GM12878 (cell line): ENCODE measurements around the gene RASSF4. TPM values are rescaled to one million over a fixed set of nuclear protein-coding genes. Genes with fewer than 3 reads are reported as not detected.

Experiments
- ATAC-seq: fragments of 200-7000 bp; cut with Tn5 transposase; 3 replicates; pipeline ENCODE4 v1.9.1; 2020; ENCODE audit warnings: mild to moderate bottlenecking, moderate library complexity
- BruUV-seq: library from RNA; stranded (reverse); fragments of 400-500 nt; replicated peaks from 2 replicates; lab custom pipeline; 2021; lab: Mats Ljungman, UMichigan
- CTCF ChIA-PET: fragments of 300-600 bp; sonication (Branson Sonifier 250); formaldehyde crosslinking; extraction: SDS; loops from one replicate; lab custom pipeline; 2021; ENCODE audit warnings: inconsistent platforms; lab: Yijun Ruan, JAX
- POLR2A ChIA-PET: fragments of 350-600 bp; formaldehyde crosslinking; extraction: SDS; loops from one replicate; lab custom pipeline; 2021; ENCODE audit warnings: inconsistent platforms; lab: Charles Lee
- RAD21 ChIA-PET: fragments of 300-600 bp; sonication (Branson Sonifier 250); formaldehyde crosslinking; loops from one replicate; lab custom pipeline; 2023; ENCODE audit warnings: antibody characterized with exemption; ENCODE audit not compliant: unreplicated experiment; lab: Charles Lee
- SMC1A ChIA-PET: fragments of 300-600 bp; sonication (Branson Sonifier 250); formaldehyde crosslinking; loops from one replicate; lab custom pipeline; 2023; ENCODE audit not compliant: unreplicated experiment, uncharacterized antibody; lab: Charles Lee
- DNase-seq: peaks from one replicate; pipeline ENCODE4 v3.0.0-alpha.2; 2011; ENCODE audit warnings: low read depth, low spot score
- FAIRE-seq: peaks from 3 replicates; lab custom pipeline; 2011; peaks lifted over from hg19 to GRCh38; lab: Jason Lieb, UNC
- H2AFZ ChIP-seq: 2 replicates; pipeline ENCODE4 v1.6.0; 2011; ENCODE audit warnings: low read depth, low read length, control low read depth; ENCODE audit not compliant: control insufficient read depth
- H3K27ac ChIP-seq: 2 replicates; pipeline ENCODE4 v1.5.1; 2011; ENCODE audit warnings: control low read depth; ENCODE audit not compliant: control insufficient read depth, insufficient read depth
- H3K27me3 ChIP-seq, 2 experiments: replicated peaks in 1 of 2; 2 replicates each; pipeline versions ENCODE4 v1.6.0 to v1.6.1; 2011; ENCODE audit warnings: low read length in 1 of 2; ENCODE audit not compliant: control insufficient read depth in 2 of 2, insufficient read depth in 2 of 2
- H3K36me3 ChIP-seq, 2 experiments: 2 replicates each; pipeline ENCODE4 v1.5.1; 2011; ENCODE audit warnings: low read length in 1 of 2; ENCODE audit not compliant: control insufficient read depth in 2 of 2, insufficient read depth in 2 of 2
- H3K4me1 ChIP-seq: 2 replicates; pipeline ENCODE4 v1.6.1; 2011; ENCODE audit warnings: mild to moderate bottlenecking, low read length, moderate library complexity, mixed read lengths; ENCODE audit not compliant: control insufficient read depth, insufficient read depth
- H3K4me2 ChIP-seq: 2 replicates; pipeline ENCODE4 v1.6.0; 2011; ENCODE audit warnings: control low read depth; ENCODE audit not compliant: control insufficient read depth, insufficient read depth
- H3K4me3 ChIP-seq: fragments of 200-600 bp; sonication (generic); 2 replicates; pipeline ENCODE4 v1.5.1; 2016
- H3K79me2 ChIP-seq: 2 replicates; pipeline ENCODE4 v1.6.0; 2011; ENCODE audit warnings: low read length; ENCODE audit not compliant: control insufficient read depth, insufficient read depth
- H3K9ac ChIP-seq: 2 replicates; pipeline ENCODE4 v1.8.0; 2011; ENCODE audit warnings: low read length, control low read depth, mixed read lengths; ENCODE audit not compliant: control insufficient read depth, insufficient read depth
- H3K9me3 ChIP-seq: replicated peaks from 3 replicates; pipeline ENCODE4 v1.5.1; 2011; ENCODE audit warnings: mild to moderate bottlenecking, low read length; ENCODE audit not compliant: control insufficient read depth, insufficient read depth
- H4K20me1 ChIP-seq: 2 replicates; pipeline ENCODE4 v1.6.0; 2011; ENCODE audit not compliant: control insufficient read depth, insufficient read depth
- ASH2L ChIP-seq: fragments of 300-600, 200-600 bp; sonication (generic); IDR thresholded peaks from 2 replicates; pipeline ENCODE4 v1.6.1; 2017; ENCODE audit warnings: low read depth, mild to moderate bottlenecking, borderline replicate concordance
- EGR1 ChIP-seq, 2 experiments: IDR thresholded peaks; 1 replicate in 1 of 2; 2 replicates in 1 of 2; pipeline ENCODE4 v1.6.1; 2011 to 2012; ENCODE audit warnings: low read depth in 2 of 2, low read length in 2 of 2, borderline replicate concordance in 1 of 2, mild to moderate bottlenecking in 1 of 2, moderate library complexity in 1 of 2
- HDAC6 ChIP-seq: fragments of 200-600 bp; sonication (generic); IDR thresholded peaks from one replicate; pipeline ENCODE4 v1.8.0; 2017; ENCODE audit warnings: antibody characterized with exemption; ENCODE audit not compliant: unreplicated experiment
- MEF2B ChIP-seq: fragments of 450-650 bp; IDR thresholded peaks from 2 replicates; pipeline ENCODE4 v1.6.1; 2018; ENCODE audit warnings: mild to moderate bottlenecking, moderate library complexity; ENCODE audit not compliant: partially characterized antibody, poor library complexity, severe bottlenecking
- MYB ChIP-seq: fragments of 150-350 bp; IDR thresholded peaks from 2 replicates; pipeline ENCODE4 v1.6.1; 2014; ENCODE audit warnings: mild to moderate bottlenecking, low read depth, low read length, borderline replicate concordance
- NRF1 ChIP-seq: conservative IDR thresholded peaks from 2 replicates; pipeline ENCODE4 v1.6.1; 2011; ENCODE audit warnings: mild to moderate bottlenecking, low read depth, low read length, improper control_type of control experiment
- PBX3 ChIP-seq: IDR thresholded peaks from 2 replicates; pipeline ENCODE4 v1.6.1; 2011; ENCODE audit warnings: mild to moderate bottlenecking, low read depth, low read length, moderate library complexity; ENCODE audit not compliant: insufficient replicate concordance
- POLR2AphosphoS5 ChIP-seq: IDR thresholded peaks from 2 replicates; pipeline ENCODE4 v1.6.1; 2011; ENCODE audit warnings: mild to moderate bottlenecking, low read length, inconsistent platforms
- RUNX3 ChIP-seq: IDR thresholded peaks from 2 replicates; pipeline ENCODE4 v1.6.1; 2012; ENCODE audit warnings: low read length, inconsistent platforms
- SMC3 ChIP-seq: IDR thresholded peaks from 2 replicates; pipeline ENCODE4 v1.6.1; 2011; ENCODE audit warnings: low read length, improper control_type of control experiment, borderline replicate concordance
- STAT1 ChIP-seq: fragments of 450-650 bp; conservative IDR thresholded peaks from 2 replicates; pipeline ENCODE4 v1.6.1; 2014; ENCODE audit warnings: antibody characterized with exemption, mild to moderate bottlenecking
- TCF3 ChIP-seq: IDR thresholded peaks from 2 replicates; pipeline ENCODE4 v1.6.1; 2012; ENCODE audit warnings: low read depth, mild to moderate bottlenecking, low read length, borderline replicate concordance; ENCODE audit not compliant: insufficient read depth
- USF2 ChIP-seq: IDR thresholded peaks from 2 replicates; pipeline ENCODE4 v1.6.1; 2011; ENCODE audit warnings: low read depth, low read length, improper control_type of control experiment, borderline replicate concordance
- ZBTB11 ChIP-seq: fragments of 450-650 bp; formaldehyde crosslinking; IDR thresholded peaks from 2 replicates; pipeline ENCODE4 v1.5.0; 2022; ENCODE audit warnings: mild to moderate bottlenecking, missing genetic modification characterization
- WGBS: methylation state at CpG from one replicate; pipeline ENCODE4 v1.1.6; 2016; ENCODE audit warnings: low lambda C conversion rate; ENCODE audit not compliant: insufficient replicate concordance, insufficient coverage; ENCODE audit errors: missing lambda C conversion rate; 5-methylcytosine and 5-hydroxymethylcytosine counted together
- in situ Hi-C: fragments of 300-500 bp; cut with MboI; formaldehyde crosslinking; loops from 9 replicates; pipeline ENCODE4 v1.14.3; 2018; ENCODE audit warnings: mixed read lengths
- intact Hi-C: fragments of 100-400 bp; cut with micrococcal nuclease; formaldehyde crosslinking; loops from one replicate; pipeline ENCODE4 v1.14.2; 2022; ENCODE audit not compliant: unreplicated experiment
- polyA plus RNA-seq, 11 experiments: library from polyadenylated mRNA; depleted of rRNA in 4 of 11; unstranded in 6 of 11; stranded (reverse) in 5 of 11; fragments of >200 nt; fragmentation: Nextera tagmentation in 4 of 11; fragmentation: Illumina TruSeq in 1 of 11; extraction: Ambion mirVana in 4 of 11; extraction: Trizol in 1 of 11; gene quantifications; 1 replicate in 1 of 11; 2 replicates in 10 of 11; pipeline versions ENCODE4 v1.2.1 to v1.2.3, GENCODE V29; 2011 to 2016; ENCODE audit warnings: inconsistent platforms in 2 of 11, missing spikeins in 2 of 11, low read depth in 1 of 11
- total RNA-seq, 4 experiments: library from RNA; depleted of rRNA in 3 of 4; stranded (reverse); fragments of >200 nt in 3 of 4; fragmentation: Illumina TruSeq in 1 of 4; extraction: Trizol in 1 of 4; gene quantifications; 2 replicates each; pipeline versions ENCODE4 v1.2.1 to v1.2.3, GENCODE V29; 2013 to 2021

Gene RASSF4
- total and polyA plus RNA-seq, 10 of the 15 experiments (the other 5 are each of a cell fraction or from before 2014, with no cell fraction given) = 3.7 to 71.1 (median 16.8) TPM

GRCh38 chr10:44925224-44925623 is 34.4 kb upstream of the RASSF4 start (continued):
- TF ChIP-seq SMC3 = peak; percentile 6; the same call in 1 of the 2 replicates
- TF ChIP-seq USF2 = no peak
- TF ChIP-seq RUNX3 = no peak
- TF ChIP-seq ZBTB11 (CRISPR knock-in tag) = no peak
- TF ChIP-seq MEF2B = no peak

GRCh38 chr10:44925811-44926750 is 33.5 kb upstream of the RASSF4 start:
- Histone ChIP-seq H3K79me2 (no peaks in the 10 kb centered on the region), H3K36me3 (no peaks in the 10 kb centered on the region; a peak in 1 of 4 replicates), H4K20me1 (no peaks in the 10 kb centered on the region), H2AFZ (no peak overlapping the region), H3K4me3 (no peak overlapping the region), H3K9ac (no peak overlapping the region), H3K4me2 (no peak overlapping the region), H3K4me1 (no peaks in the 10 kb centered on the region), H3K27ac (no peak overlapping the region), H3K27me3 (peaks cover 0 to 1% of the 10 kb centered on the region in 2 experiments; a peak in 1 of 4 replicates), H3K9me3 (no peaks in the 10 kb centered on the region)
- intact Hi-C loops = no loop called here
- no peak for ATAC-seq
- ChIA-PET RAD21 (interaction anchor here (1.2 to 1.5 kb wide), 3 partner anchors 48 to 65 kb away, joined by 3 to 5 read pairs (median 4); no protein-coding TSS in a partner anchor), CTCF (interaction anchor here (0.6 to 1.3 kb wide), 2 partner anchors 70 to 357 kb away, joined by 3 read pairs; no protein-coding TSS in a partner anchor), POLR2A (no interaction called here), SMC1A (interaction anchor here (1.0 kb wide), 1 partner anchor 15 kb away, joined by 5 read pairs; the partner anchor contains the start of gene TMEM72)
- WGBS = 53% methylated on average over 15 of the region's 16 CpGs
- FAIRE-seq = no peak
- no TSS peak for BruUV-seq
- no peak for DNase-seq
- in situ Hi-C loops = no loop called here
- 0 out of 2 replicates have a peak, but pooled peaks have one; percentile 20 for TF ChIP-seq TCF3
- TF ChIP-seq ASH2L = no peak
- TF ChIP-seq MYB = no peak
- no peak for TF ChIP-seq POLR2AphosphoS5
- no peak for TF ChIP-seq STAT1
- TF ChIP-seq HDAC6 = no peak
- TF ChIP-seq NRF1 = no peak
- no peak for TF ChIP-seq EGR1 (IDR thresholded peaks at IDR 0.05; ENCODE audit: borderline replicate concordance in 1 of 2, low read depth in 2 of 2, low read length in 2 of 2)
- peak; percentile 51 for TF ChIP-seq PBX3
